ENCODE data around the gene GPATCH1. TPM values are rescaled to one million over a fixed set of nuclear protein-coding genes. Genes with fewer than 3 reads are reported as not detected.

The GPATCH1 gene
- total and polyA plus RNA-seq, 9 of the 15 experiments (the other 6 are each of a cell fraction or from before 2014, with no cell fraction given): 3.7 to 9.7 (median 7.7) TPM

DNA sequence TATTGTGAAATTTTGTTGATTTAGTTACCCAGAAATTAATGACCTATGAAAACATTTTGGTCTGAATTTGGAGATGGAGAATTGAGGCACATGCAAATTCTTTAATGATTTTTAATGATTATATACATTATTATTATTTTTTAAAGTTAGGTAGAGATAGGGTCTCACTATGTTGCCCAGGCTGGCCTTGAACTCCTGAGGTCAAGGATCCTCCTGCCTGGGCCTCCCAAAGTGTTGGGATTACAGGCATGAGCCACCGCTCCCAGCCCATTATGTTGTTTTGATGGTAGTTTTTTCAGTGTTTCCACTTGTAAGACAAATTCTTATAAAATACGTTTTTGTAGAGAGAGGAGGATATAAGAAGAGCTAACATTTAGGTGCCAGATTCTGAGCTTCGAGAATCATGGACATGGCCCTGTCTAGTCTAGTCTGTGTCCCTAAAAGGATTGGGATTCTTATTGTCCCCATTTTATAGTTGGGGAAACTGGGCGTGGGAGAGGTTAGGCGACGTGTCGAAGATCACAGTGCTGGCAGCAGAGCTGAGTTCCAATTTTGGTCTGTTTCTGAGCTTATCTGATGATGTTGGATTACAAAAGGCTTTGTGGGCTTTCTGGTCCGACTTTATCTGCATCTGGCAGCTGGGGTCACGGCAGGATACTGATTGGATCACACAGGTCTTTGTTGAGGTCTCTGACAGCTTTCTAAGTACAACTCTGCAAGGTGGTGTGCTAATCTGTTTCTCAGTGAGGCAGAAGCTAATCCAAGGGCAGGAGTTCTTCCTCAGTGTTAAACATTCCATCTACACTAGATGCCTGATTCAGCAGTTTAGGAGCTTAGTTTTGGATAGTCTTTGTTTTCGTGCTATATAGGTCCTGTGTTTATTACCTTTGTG is 43.5 kb downstream of the GPATCH1 start (continued):
- TF ChIP-seq, protein P1, sequence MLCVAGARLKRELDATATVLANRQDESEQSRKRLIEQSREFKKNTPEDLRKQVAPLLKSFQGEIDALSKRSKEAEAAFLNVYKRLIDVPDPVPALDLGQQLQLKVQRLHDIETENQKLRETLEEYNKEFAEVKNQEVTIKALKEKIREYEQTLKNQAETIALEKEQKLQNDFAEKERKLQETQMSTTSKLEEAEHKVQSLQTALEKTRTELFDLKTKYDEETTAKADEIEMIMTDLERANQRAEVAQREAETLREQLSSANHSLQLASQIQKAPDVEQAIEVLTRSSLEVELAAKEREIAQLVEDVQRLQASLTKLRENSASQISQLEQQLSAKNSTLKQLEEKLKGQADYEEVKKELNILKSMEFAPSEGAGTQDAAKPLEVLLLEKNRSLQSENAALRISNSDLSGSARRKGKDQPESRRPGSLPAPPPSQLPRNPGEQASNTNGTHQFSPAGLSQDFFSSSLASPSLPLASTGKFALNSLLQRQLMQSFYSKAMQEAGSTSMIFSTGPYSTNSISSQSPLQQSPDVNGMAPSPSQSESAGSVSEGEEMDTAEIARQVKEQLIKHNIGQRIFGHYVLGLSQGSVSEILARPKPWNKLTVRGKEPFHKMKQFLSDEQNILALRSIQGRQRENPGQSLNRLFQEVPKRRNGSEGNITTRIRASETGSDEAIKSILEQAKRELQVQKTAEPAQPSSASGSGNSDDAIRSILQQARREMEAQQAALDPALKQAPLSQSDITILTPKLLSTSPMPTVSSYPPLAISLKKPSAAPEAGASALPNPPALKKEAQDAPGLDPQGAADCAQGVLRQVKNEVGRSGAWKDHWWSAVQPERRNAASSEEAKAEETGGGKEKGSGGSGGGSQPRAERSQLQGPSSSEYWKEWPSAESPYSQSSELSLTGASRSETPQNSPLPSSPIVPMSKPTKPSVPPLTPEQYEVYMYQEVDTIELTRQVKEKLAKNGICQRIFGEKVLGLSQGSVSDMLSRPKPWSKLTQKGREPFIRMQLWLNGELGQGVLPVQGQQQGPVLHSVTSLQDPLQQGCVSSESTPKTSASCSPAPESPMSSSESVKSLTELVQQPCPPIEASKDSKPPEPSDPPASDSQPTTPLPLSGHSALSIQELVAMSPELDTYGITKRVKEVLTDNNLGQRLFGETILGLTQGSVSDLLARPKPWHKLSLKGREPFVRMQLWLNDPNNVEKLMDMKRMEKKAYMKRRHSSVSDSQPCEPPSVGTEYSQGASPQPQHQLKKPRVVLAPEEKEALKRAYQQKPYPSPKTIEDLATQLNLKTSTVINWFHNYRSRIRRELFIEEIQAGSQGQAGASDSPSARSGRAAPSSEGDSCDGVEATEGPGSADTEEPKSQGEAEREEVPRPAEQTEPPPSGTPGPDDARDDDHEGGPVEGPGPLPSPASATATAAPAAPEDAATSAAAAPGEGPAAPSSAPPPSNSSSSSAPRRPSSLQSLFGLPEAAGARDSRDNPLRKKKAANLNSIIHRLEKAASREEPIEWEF (CRISPR knock-in tag; IDR thresholded peaks at IDR 0.05): no peak
- TF ChIP-seq SIN3A (IDR thresholded peaks at IDR 0.05; ENCODE audit: borderline replicate concordance in 2 of 2, control insufficient read depth in 1 of 2, low read depth in 2 of 2, low read length in 2 of 2) (no peak), TEAD4 (IDR thresholded peaks at IDR 0.05; ENCODE audit: low read length) (peak; percentile 97), TEAD4 (CRISPR knock-in tag; IDR thresholded peaks at IDR 0.05; ENCODE audit: borderline replicate concordance) (no peak), MBD2 (IDR thresholded peaks at IDR 0.05; ENCODE audit: borderline replicate concordance, low read depth) (peak; percentile 74), POLR3G (IDR thresholded peaks at IDR 0.05; ENCODE audit: extremely low read depth, insufficient read length, insufficient replicate concordance) (no peak), DEAF1 (CRISPR knock-in tag; IDR thresholded peaks at IDR 0.05) (no peak), ZNF347 (CRISPR knock-in tag; IDR thresholded peaks at IDR 0.05; ENCODE audit: low read depth) (no peak), ZNF23 (CRISPR knock-in tag; IDR thresholded peaks at IDR 0.05) (no peak), SAFB (IDR thresholded peaks at IDR 0.05; ENCODE audit: borderline replicate concordance, low read depth, low read length) (no peak), ID3 (CRISPR knock-in tag; IDR thresholded peaks at IDR 0.05) (no peak), ID3 (tag; IDR thresholded peaks at IDR 0.05) (peak; percentile 75)
- TF ChIP-seq, protein P2, sequence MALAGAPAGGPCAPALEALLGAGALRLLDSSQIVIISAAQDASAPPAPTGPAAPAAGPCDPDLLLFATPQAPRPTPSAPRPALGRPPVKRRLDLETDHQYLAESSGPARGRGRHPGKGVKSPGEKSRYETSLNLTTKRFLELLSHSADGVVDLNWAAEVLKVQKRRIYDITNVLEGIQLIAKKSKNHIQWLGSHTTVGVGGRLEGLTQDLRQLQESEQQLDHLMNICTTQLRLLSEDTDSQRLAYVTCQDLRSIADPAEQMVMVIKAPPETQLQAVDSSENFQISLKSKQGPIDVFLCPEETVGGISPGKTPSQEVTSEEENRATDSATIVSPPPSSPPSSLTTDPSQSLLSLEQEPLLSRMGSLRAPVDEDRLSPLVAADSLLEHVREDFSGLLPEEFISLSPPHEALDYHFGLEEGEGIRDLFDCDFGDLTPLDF (CRISPR knock-in tag; IDR thresholded peaks at IDR 0.05): no peak

Measured in K562 (cell line).